K562 (cell line): ENCODE data around the gene ACOT7. TPM values are rescaled to one million over a fixed set of nuclear protein-coding genes. Genes with fewer than 3 reads are reported as not detected.
A peak's percentile ranks its signal among the peaks of the same experiment; 100 is the strongest.

ENCODE experiments used
- ARHGAP35 ChIP-seq: fragments of 450-650 bp; IDR thresholded peaks from 2 replicates; pipeline ENCODE4 v1.6.1; 2018; ENCODE audit not compliant: partially characterized antibody
- FOXP1 ChIP-seq: sonication (generic); formaldehyde crosslinking; IDR thresholded peaks from 2 replicates; pipeline ENCODE4 v1.8.0; 2022; ENCODE audit warnings: mild to moderate bottlenecking, missing genetic modification reagents
- HDAC2 ChIP-seq: fragments of 450-650 bp; IDR thresholded peaks from 2 replicates; pipeline ENCODE4 v1.6.1; 2016; ENCODE audit warnings: mild to moderate bottlenecking
- HIVEP1 ChIP-seq: fragments of 250-450 bp; sonication (Bioruptor Pico); IDR thresholded peaks from 2 replicates; pipeline ENCODE4 v1.4.0; 2020; ENCODE audit warnings: mild to moderate bottlenecking
- ILK ChIP-seq: fragments of 450-650 bp; IDR thresholded peaks from 2 replicates; pipeline ENCODE4 v1.6.1; 2016; ENCODE audit warnings: missing genetic modification characterization, low read depth, mild to moderate bottlenecking, missing compliant biosample characterization, moderate library complexity, borderline replicate concordance
- PCBP2 ChIP-seq: fragments of 200-400 bp; formaldehyde crosslinking; IDR thresholded peaks from 2 replicates; pipeline ENCODE4 v1.6.1; 2018; ENCODE audit warnings: low read length, low read depth, mild to moderate bottlenecking, moderate library complexity; ENCODE audit not compliant: poor library complexity, severe bottlenecking
- PHB ChIP-seq: fragments of 250-450 bp; sonication (Bioruptor Pico); IDR thresholded peaks from 2 replicates; pipeline ENCODE4 v1.5.0; 2021
- TAF15 ChIP-seq: fragments of 200-400 bp; formaldehyde crosslinking; IDR thresholded peaks from 2 replicates; pipeline ENCODE4 v1.6.1; 2017; ENCODE audit warnings: mild to moderate bottlenecking, low read depth, low read length, moderate library complexity
- TEAD1 ChIP-seq, 2 experiments: fragments of 450-650 bp in 1 of 2; sonication (generic) in 1 of 2; formaldehyde crosslinking; IDR thresholded peaks; 2 replicates each; pipeline versions ENCODE4 v1.4.0 to v1.8.0; 2020 to 2022; ENCODE audit warnings: mild to moderate bottlenecking in 2 of 2, missing genetic modification reagents in 1 of 2
- TRIM24 ChIP-seq, 2 experiments: fragments of 450-650 bp; IDR thresholded peaks; 2 replicates each; pipeline ENCODE4 v1.6.1; 2016
- WHSC1 ChIP-seq: IDR thresholded peaks from one replicate; pipeline ENCODE4 v1.6.1; 2012; ENCODE audit warnings: low read length, control low read depth, inconsistent platforms
- polyA plus RNA-seq, 8 experiments: library from polyadenylated mRNA; depleted of rRNA in 4 of 8; stranded (reverse) in 5 of 8; unstranded in 3 of 8; fragments of >200 nt; fragmentation: Nextera tagmentation in 2 of 8; fragmentation: Illumina TruSeq in 1 of 8; extraction: Ambion mirVana in 2 of 8; extraction: Trizol in 1 of 8; gene quantifications; 2 replicates each; pipeline versions ENCODE4 v1.2.1 to v1.2.3, GENCODE V29; 2011 to 2014; ENCODE audit warnings: inconsistent platforms in 1 of 8, missing spikeins in 1 of 8
- total RNA-seq, 7 experiments: library from RNA; depleted of rRNA in 6 of 7; stranded (reverse); fragments of >200 nt in 6 of 7; fragmentation: Illumina TruSeq in 2 of 7; extraction: Trizol in 2 of 7; gene quantifications; 2 replicates each; pipeline versions ENCODE4 v1.2.1 to v1.2.3, GENCODE V29; 2011 to 2021; ENCODE audit warnings: low replicate concordance in 1 of 7
- TF ChIP-seq, protein P1 (sequence below), 3 experiments: fragments of 200-800 bp in 1 of 3; sonication (Bioruptor generic) in 1 of 3; sonication (generic) in 1 of 3; formaldehyde crosslinking in 1 of 3; IDR thresholded peaks; 2 replicates each; pipeline versions ENCODE4 v1.6.1 to v1.8.0; 2016 to 2022; ENCODE audit warnings: mild to moderate bottlenecking in 2 of 3, missing compliant biosample characterization in 2 of 3, missing genetic modification characterization in 2 of 3, missing genetic modification reagents in 1 of 3
- TF ChIP-seq, protein P2 (sequence below), 2 experiments: IDR thresholded peaks; 2 replicates each; pipeline ENCODE4 v1.6.1; 2012; ENCODE audit warnings: improper control_type of control experiment in 2 of 2, low read depth in 2 of 2, low read length in 2 of 2, borderline replicate concordance in 1 of 2
- TF ChIP-seq, protein P3 (sequence below): fragments of 450-650 bp; IDR thresholded peaks from 2 replicates; pipeline ENCODE4 v1.6.1; 2017; ENCODE audit warnings: antibody characterized with exemption, mild to moderate bottlenecking
- TF ChIP-seq, protein P4 (sequence below), 2 experiments: IDR thresholded peaks; 2 replicates each; pipeline ENCODE4 v1.6.1; 2011; ENCODE audit warnings: borderline replicate concordance in 1 of 2, control low read depth in 1 of 2, low read depth in 1 of 2, low read length in 1 of 2, mild to moderate bottlenecking in 1 of 2, mixed read lengths in 1 of 2, moderate library complexity in 1 of 2; ENCODE audit not compliant: insufficient read depth in 1 of 2, insufficient read length in 1 of 2, poor library complexity in 1 of 2, severe bottlenecking in 1 of 2; ENCODE audit errors: extremely low read depth in 1 of 2

The ACOT7 gene
- total and polyA plus RNA-seq, 9 of the 15 experiments (the other 6 are each of a cell fraction or from before 2014, with no cell fraction given), result 7.0 to 92.6 (median 37.2) TPM

DNA sequence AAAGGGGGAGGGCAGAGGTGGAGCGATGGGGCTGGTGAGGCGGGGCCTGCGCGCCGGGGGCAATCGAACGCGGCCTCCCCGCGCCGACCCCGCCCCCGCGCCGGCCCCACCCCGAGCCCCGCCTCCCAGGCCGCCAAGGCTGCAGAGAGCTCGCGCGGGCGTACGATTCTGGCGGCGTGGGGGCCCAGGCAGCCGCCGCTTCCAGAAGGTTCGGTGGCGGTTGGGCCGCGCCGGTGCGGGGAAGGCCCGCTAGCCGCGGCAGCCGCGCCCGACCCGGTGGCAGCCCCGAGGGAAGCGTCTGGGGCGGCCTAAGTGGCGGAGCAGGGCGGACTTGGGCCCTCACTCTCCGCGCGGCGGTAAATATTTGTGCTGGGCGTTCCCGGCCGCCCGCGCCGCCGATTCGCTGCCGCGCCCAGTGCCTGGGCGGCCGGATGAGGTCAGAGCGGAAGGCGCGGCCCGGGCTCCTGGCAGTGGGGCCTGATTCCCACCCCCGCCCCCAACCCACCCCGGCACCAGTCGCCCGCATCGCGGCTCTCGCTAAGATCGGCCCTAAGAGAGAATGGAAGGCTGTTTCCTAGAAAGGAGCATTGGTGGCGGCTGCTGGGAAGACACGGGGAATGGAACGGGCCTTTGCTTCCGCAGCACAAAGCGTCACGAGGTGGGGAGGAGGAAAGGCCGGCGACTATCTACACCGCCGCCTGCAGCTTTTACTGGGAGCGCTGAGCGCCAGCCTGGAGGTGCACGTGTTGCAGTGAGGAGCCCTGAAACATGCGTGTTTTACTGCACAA is at the start of gene ACOT7 (continued):
- TF ChIP-seq, protein P1, sequence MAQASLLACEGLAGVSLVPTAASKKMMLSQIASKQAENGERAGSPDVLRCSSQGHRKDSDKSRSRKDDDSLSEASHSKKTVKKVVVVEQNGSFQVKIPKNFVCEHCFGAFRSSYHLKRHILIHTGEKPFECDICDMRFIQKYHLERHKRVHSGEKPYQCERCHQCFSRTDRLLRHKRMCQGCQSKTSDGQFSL (CRISPR knock-in tag; IDR thresholded peaks at IDR 0.05), result no peak; the same call in 1 of the 2 replicates
- TF ChIP-seq, protein P1 (tag; IDR thresholded peaks at IDR 0.05), result no peak
- TF ChIP-seq PCBP2 (no peak), HIVEP1 (0 out of 2 replicates have a peak, but pooled peaks have one; percentile 69), ARHGAP35 (no peak), TAF15 (no peak), WHSC1 (no peak), HDAC2 (peak; percentile 93), FOXP1 (peak; percentile 89; the same call in 1 of the 2 replicates), TEAD1 (CRISPR knock-in tag; IDR thresholded peaks at IDR 0.05) (peak; percentile 85 to 89), ILK (no peak), TRIM24 (IDR thresholded peaks at IDR 0.05) (0 out of 4 replicates have a peak, but pooled peaks of 1 of the 2 experiments have one; percentile 27), PHB (CRISPR knock-in tag) (no peak; the same call in 1 of the 2 replicates)
- TF ChIP-seq, protein P2, sequence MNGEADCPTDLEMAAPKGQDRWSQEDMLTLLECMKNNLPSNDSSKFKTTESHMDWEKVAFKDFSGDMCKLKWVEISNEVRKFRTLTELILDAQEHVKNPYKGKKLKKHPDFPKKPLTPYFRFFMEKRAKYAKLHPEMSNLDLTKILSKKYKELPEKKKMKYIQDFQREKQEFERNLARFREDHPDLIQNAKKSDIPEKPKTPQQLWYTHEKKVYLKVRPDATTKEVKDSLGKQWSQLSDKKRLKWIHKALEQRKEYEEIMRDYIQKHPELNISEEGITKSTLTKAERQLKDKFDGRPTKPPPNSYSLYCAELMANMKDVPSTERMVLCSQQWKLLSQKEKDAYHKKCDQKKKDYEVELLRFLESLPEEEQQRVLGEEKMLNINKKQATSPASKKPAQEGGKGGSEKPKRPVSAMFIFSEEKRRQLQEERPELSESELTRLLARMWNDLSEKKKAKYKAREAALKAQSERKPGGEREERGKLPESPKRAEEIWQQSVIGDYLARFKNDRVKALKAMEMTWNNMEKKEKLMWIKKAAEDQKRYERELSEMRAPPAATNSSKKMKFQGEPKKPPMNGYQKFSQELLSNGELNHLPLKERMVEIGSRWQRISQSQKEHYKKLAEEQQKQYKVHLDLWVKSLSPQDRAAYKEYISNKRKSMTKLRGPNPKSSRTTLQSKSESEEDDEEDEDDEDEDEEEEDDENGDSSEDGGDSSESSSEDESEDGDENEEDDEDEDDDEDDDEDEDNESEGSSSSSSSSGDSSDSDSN (IDR thresholded peaks at IDR 0.05; ENCODE audit: borderline replicate concordance in 1 of 2, low read depth in 2 of 2, low read length in 2 of 2), result peak in 1 of 2 experiments; percentile 69; a peak in 2 of 4 replicates
- TF ChIP-seq, protein P3, sequence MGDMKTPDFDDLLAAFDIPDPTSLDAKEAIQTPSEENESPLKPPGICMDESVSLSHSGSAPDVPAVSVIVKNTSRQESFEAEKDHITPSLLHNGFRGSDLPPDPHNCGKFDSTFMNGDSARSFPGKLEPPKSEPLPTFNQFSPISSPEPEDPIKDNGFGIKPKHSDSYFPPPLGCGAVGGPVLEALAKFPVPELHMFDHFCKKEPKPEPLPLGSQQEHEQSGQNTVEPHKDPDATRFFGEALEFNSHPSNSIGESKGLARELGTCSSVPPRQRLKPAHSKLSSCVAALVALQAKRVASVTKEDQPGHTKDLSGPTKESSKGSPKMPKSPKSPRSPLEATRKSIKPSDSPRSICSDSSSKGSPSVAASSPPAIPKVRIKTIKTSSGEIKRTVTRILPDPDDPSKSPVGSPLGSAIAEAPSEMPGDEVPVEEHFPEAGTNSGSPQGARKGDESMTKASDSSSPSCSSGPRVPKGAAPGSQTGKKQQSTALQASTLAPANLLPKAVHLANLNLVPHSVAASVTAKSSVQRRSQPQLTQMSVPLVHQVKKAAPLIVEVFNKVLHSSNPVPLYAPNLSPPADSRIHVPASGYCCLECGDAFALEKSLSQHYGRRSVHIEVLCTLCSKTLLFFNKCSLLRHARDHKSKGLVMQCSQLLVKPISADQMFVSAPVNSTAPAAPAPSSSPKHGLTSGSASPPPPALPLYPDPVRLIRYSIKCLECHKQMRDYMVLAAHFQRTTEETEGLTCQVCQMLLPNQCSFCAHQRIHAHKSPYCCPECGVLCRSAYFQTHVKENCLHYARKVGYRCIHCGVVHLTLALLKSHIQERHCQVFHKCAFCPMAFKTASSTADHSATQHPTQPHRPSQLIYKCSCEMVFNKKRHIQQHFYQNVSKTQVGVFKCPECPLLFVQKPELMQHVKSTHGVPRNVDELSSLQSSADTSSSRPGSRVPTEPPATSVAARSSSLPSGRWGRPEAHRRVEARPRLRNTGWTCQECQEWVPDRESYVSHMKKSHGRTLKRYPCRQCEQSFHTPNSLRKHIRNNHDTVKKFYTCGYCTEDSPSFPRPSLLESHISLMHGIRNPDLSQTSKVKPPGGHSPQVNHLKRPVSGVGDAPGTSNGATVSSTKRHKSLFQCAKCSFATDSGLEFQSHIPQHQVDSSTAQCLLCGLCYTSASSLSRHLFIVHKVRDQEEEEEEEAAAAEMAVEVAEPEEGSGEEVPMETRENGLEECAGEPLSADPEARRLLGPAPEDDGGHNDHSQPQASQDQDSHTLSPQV, result no peak
- TF ChIP-seq, protein P4, sequence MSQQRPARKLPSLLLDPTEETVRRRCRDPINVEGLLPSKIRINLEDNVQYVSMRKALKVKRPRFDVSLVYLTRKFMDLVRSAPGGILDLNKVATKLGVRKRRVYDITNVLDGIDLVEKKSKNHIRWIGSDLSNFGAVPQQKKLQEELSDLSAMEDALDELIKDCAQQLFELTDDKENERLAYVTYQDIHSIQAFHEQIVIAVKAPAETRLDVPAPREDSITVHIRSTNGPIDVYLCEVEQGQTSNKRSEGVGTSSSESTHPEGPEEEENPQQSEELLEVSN (IDR thresholded peaks at IDR 0.05; ENCODE audit: borderline replicate concordance in 1 of 2, extremely low read depth in 1 of 2, insufficient read depth in 1 of 2, insufficient read length in 1 of 2, low read depth in 1 of 2, low read length in 1 of 2, poor library complexity in 1 of 2, severe bottlenecking in 1 of 2), result peak; percentile 86 to 88
